ENCODE measurements around the gene NFATC3.

DNA sequence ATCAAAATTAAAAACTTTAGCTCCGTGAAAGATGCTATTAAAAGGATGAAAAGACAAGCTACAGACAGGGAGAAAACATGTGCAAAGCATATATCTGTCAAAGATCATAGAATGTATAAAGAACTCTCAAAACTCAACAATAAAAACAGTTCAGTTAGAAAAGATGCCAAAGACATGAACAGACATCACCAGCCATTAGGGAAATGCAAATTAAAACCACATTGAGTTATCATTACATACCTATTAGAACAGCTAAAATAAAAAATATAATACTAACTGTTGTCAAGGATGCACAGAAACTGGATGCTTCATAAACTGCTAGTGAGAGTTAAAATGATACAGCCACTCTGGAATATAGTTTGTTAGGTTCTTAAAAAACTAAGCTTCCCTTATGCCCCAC is 58.8 kb downstream of the NFATC3 start:
- TF ChIP-seq RAD21 (IDR thresholded peaks at IDR 0.05; ENCODE audit: low read depth) (no peak), REST (IDR thresholded peaks at IDR 0.05; ENCODE audit: low read depth) (no peak), EGR1 (IDR thresholded peaks at IDR 0.05) (no peak), TCF12 (IDR thresholded peaks at IDR 0.05; ENCODE audit: low read depth) (no peak), EP300 (IDR thresholded peaks at IDR 0.05; ENCODE audit: borderline replicate concordance) (no peak), NFIC (IDR thresholded peaks at IDR 0.05) (no peak), CEBPB (IDR thresholded peaks at IDR 0.05) (no peak)
- TF ChIP-seq, protein P1, sequence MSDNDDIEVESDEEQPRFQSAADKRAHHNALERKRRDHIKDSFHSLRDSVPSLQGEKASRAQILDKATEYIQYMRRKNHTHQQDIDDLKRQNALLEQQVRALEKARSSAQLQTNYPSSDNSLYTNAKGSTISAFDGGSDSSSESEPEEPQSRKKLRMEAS (IDR thresholded peaks at IDR 0.05) = no peak
